Activated CD8-positive, alpha-beta memory T cell treated with anti-CD3 and anti-CD28 coated beads for 24 hours (primary cell): Measurements from ENCODE around the gene DLGAP1.
"Not testable (repeated sequence)": the region's sequence is repeated elsewhere in the genome, so short reads cannot be mapped to it uniquely, and the experiment has no call there.

ENCODE experiments used
- DNase-seq: peaks from one replicate; pipeline ENCODE4 v3.0.0-alpha.2; 2020

DLGAP1 gene

DNA sequence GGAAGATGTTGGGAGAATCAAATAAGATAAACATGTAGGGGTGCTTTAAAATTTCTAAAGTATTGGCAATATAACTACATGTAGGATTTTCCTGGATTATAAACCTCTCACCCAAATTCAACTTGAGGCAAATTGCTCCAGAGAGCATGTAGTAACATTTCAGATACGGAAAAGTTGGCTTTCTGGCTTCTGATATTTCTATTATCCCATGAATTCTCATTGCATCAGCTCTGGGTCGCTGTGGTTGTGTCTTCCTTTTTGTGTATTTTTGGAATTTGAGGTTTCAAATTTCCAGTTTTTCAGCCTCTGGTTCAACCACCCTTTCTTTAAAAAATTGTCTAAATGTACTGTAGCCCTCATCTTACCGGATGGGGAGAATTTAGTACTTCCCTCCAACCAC is 972.8 kb downstream of the DLGAP1 start:
- DNase-seq, result no peak

DNA sequence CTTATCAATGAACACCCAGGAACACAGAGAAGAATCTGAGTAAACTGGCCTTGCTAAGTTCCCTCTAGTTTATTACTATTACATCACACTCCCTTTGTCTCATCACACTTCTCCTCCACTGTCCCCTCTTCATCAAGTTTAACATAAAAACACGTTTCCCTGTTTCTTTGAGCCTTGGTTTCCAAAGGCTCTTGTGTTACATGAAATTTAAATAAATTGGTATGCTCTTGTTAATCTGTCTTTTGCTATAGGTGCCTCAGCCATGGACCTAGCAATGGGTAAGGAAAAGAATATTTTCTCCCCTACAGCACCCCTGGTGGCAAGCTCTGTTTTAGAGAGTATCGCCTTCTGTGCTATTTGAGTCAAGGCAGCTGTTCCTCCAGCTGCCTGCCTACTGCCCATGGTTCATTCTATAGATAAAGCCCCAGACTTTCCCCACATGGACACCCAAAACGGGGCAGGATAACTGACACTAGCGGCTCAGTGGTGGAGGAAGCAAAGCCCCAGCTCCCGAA is 973.4 kb downstream of the DLGAP1 start:
- peak; percentile 55 for DNase-seq

DNA sequence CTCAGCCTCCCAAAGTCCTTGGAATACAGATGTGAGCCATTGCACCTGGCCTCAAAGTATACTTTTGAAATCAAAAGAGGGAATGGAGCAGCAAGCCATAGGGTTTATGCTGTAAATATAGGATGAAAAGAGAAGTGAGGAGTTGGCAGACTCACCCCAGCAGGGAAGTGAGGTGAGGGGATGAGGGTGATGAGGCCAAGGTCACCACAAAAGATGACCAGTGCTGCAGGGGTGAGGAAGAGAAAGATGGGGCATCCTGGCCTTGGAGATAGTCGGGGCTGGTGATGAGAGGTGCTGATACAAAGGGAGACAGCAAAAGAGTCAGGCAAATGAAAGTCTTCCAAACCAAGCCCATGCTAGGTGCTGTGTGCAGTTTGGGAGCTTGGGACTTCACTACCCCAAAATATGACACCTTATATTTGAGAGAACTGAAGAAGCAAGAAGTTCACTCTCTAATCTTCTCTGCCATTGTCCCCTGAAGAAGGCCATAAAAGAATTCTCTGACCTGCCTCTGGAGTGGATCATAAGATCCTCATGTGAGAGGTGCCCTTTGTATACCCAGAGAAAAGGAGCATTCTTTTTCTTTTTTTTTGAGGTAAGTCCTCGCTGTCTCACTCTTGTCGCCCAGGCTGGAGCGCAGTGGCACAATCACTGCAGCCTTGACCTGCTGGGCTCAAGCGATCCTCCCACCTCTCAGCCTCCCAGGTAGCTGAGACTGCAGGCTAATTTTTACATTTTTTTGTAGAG is 974.1 kb downstream of the DLGAP1 start:
- DNase-seq, result peak; percentile 35

DNA sequence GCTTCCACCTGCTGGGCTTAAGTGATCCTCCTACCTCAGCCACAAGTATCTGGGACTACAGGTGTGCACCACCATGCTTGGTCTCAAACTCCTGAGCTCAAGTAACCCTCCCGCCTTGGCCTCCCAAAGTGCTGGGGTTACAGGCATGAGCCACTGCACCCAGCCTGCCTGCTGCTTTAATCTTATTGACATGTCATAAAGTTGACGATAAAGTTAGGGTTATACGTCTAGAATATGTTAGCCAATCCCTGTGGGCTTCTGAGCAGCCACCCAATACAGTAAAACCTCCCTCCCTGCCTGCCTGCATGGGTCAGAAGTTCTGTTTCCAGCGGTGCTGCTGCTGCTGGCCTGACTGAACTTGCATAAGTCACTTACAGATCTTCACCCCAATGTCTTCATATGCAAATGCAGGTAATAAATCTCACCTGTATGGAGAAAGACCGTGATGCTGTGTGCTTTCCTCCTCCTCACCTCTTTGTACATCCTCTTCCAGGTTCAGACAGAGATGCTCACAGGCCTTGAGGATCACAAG is 975.1 kb downstream of the DLGAP1 start:
- peak; percentile 40 for DNase-seq

DNA sequence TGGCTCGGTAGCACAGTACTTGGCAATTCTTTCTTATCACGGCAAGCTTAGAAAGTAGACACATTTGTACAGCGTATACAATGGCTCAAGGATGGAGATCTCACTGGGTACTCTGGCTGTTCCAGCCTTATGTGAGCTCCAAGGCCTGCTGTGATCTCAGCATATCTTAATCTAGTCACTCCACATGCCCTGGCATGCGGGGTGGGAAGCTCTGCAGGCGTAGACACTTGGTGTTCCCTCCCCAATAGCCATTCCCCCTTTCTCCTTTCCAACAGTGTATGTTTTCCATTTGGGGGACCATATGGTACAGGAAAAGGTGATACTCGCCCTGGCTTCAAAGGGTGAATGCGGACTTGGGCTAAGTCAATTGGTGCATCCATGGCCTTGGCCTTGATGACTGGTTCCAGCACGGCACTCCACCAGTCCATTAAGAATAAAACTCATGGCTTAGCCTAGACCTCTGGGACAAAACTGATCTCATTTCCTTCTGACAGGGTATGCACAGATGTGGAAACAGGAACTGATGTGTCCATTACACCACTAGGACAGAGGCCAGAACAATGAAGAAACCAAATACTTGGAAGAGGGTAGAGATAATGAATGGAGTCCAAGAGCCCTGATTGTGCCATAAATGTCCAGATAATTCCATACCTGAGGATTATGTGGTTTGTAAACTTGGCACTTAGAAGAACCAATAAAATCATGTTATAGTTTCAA is 976.7 kb downstream of the DLGAP1 start:
- peak; percentile 32 for DNase-seq

DNA sequence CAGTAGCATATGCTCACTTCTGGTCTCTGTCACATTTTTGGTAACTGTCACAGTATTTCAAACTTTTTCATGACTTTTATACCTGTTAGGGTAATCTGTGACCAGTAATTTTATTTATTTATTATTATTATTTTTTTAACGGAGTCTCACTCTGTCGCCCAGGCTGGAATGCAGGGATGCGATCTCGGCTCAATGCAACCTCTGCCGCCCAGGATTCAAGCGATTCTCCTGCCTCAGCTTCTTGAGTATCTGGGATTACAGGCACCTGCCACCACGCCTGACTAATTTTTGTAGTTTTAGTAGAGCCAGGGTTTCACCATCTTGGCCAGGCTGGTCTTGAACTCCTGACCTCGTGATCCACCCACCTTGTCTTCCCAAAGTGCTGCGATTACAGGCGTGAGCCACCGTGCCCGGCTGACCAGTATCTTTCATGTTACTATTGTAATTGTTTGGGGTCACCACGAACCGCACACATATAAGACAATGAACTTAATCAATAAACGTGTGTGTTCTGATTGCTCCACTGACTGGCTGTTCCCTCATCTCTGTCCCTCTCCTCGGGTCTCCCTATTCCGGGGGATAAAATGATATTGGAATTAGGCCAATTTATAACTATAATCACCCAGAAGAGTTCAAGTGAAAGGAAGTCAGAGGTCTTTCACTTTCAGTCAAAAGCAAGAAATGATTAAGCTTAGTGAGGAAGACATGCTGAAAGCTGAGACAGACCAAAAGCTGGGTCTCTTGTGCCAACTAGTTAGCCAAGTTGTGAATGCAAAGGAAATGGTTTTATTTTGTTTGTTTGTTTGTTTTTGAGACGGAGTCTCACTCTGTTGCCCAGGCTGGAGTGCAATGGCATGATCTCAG is 982.2 kb downstream of the DLGAP1 start:
- DNase-seq, result peak; percentile 48

DNA sequence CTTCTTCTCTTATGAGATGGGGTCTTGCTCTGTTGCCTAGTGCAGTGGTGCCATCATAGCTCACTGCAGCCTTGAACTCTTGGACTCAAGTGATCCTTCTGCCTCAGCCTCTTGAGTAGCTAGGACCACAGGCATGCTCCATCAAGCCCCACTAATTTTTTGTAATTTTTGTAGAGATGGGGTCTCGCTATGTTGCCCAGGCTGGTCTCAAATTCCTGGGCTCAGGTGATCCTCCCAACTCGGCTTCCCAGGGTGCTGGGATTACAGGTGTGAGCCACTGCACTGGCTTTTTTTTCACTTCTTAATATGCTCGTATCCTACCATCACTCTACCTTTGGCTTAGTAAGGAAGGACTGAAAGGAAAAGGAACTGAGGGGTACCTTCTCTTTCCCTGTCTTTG is 983.0 kb downstream of the DLGAP1 start:
- DNase-seq, result not testable (repeated sequence)

DNA sequence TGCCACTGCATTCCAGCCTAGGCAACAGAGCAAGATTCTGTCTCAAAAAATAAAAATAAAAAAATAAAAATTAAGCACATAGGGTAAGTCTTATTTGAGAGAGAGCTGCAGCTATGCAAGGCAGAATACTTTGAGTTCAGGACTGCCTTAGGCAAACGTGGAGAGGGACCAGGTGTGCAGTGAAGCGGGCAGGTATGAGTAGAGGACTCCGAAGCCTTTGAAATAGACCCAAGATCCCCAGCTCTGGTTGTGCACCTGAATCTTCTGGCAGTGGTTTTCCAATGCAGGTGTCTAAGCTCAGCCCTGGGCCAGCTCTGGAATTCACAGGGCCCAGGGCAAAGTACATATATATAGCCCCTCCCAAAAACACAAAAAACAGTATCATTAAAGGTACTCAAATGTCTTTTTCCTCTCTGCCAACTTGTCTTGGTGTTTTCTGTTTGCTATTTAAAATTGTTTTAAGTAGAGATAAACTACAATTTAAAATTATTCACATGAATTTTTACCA is 983.9 kb downstream of the DLGAP1 start:
- no peak for DNase-seq

DNA sequence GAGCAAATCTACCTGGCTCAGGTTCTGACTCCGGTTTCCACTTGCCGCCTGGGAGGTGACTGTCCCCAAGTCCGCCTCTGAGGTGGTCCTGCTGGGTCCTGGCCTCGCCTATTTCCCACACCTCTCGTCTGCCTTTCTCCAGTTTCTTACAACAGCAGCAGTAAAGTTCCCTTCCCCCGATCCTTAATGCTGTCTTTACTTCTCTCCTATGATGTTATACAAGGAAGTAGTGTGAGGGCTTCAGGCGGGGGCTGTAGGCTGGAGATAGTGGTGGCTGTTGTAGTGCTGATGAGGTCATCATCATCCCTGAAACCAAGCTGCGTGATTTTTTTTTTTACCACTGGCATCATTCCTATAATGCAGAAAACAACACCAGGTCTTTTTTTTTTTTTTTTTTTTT is 986.3 kb downstream of the DLGAP1 start:
- peak; percentile 24 for DNase-seq

DNA sequence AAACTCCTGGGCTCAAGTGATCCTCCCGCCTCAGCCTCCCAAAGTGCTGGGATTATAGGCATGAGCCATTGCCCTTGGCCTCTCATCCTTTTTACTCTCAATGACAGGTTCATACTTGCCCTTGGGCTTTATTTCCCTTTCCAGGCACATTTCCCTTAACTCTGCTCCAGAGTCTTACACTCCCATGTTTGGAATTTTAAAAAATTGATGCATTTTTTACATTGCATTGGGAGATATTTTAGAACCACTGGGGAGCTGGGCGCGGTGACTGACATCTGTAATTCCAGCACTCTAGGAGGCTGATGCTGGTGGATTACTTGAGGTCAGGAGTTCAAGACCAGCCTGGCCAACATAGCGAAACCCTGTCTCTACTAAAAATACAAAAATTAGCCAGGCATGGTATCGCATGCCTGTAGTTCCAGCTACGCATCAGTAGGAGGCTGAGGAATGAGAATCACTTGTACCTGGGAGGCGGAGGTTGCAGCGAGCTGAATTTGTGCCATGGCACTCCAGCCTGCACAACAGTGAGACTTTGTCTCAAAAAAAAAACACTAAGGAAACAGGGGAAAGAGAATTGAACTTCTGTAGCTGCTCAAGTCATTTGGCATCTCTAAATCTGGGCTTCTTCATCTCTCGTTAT is 986.9 kb downstream of the DLGAP1 start:
- no peak for DNase-seq

DNA sequence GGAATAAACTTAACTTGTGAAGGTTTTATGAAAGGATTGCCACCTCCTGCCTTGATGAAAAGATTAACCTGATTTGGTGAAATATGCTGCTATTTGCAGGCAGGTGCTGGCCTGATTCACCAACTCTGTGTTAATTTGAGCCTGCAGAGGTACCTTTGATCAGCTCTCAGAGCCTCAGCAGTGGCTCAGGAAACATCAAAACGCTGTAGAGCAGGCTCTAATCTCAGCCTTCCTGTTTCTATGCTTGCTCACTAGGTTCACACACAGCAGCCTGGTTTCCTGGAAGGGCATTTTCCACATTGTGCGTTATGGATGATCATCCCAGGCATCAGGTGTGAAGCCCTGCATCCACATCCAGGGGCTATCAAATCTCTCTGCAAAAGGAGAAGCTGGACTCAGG is 988.2 kb downstream of the DLGAP1 start:
- no peak for DNase-seq

DNA sequence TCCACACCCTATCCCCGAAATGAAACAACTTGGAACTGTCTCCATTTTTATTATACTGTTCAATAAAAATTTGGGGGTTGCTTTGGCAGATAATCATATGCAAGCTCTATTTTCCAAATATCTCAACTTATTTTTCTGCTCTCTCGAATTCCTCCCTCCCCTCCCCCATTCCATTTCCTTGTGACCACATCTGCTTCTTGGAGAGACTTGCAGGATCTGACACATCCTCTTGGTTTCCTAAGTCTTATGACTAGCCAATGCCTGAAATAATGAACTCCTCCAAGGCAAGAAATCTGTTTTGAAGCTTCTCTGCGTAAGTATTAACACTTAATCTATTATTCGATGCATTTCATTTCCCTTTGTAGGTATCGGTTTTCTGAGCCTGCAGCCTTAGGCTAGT is 989.1 kb downstream of the DLGAP1 start:
- no peak for DNase-seq

DNA sequence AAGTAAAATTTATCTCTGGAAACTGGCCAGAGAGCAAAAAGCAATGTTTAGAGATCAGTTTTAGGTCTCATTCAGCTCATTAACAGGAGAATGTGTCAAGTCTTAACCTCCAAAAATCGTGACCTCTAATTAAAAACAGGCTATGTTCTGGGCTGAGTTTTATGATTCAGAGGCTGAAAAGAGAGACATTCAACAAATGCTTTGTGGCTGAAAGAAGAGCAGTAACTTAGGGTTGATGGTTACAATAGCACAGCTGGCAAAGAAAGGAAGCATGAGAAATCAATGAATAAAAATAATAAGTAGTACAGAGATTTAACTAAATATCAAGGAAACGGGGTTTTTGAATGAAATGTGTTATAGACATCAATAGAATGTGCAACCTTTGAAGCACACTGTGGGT is 992.1 kb downstream of the DLGAP1 start:
- no peak for DNase-seq

DNA sequence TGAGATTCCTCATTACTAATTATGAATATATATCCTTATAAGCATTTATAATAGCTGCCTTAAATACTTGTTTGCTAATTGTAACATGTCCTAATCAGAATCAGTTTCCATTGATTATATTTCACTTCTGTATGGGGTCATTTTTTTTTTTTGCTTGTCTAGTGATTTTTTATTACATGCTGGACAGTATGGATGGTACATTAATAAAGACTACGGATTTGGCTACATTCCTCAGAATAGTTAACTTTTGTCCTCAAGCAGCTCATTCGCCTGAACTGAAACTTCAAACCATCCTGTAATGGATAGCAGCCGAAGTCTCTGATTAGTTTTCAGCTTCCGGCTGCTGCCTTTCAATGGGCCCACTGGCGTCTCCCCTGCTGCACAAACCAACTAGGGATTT is 993.4 kb downstream of the DLGAP1 start:
- no peak for DNase-seq

DNA sequence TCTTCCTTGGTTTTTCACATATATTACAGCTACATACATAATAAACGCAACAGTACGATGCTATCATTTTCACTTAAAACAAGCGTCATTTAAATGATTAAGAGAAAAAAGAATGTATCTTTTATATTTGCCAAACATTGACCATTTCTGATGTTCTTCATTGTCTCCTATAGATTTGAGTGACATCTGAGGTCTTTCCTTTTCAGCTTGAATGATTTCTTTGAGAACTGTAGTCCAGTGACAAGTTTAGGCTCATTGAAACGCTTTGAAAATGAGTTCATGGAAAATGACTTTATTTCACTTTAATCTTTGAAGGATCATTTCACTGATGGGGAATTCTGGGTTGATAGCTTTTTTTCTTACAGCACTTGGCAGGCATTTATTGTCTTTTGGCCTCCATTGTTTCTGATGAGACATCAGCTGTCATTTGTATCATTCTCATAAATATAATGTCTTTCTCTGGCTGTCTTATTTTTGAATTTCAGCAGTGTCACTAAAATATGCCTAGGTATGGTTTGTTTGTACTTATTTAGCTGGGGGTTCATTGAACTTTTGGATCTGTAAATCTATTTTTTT is 994.2 kb downstream of the DLGAP1 start:
- no peak for DNase-seq

DNA sequence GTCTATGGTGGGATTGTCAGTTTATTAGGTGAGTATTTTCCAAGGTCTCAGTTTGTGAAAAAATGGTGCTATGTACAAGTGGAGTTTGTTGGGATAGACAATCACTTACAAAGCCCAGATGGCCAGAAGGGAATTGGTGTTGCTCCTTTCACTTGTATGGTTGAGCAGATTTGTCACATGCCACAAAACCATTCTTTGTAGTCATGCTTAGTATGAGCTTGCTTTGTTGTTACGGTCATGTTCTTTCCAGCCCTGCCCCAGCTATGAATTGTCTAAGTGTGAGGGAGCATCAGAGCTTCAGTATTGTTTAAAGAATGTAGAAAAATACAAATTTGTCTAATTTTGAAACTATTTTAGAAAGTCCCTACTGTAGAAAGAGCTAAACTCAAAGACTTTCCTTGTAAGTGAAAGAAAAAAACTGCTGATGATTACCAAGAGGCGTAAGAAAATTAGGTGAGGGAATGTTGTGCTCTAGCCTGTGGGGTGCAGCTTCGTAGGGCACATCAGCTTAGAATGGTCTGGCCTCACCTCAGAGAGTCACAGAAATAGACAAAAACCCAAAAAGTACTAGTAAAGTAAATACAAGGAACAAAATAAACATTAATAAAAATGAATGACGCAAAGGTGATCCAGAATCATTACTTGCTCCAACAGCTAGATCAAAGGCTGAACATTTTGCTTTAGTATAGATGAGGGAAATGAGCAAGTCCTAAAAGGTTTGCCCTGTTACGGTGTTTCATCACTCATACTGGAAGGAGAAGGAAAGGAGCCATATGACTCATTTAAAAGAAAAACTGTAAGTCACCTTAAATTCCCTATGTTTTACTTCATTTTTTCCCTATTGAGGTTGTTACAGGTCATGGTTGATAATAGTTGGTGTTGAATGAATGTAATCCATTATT is 995.9 kb downstream of the DLGAP1 start:
- DNase-seq, result no peak

DNA sequence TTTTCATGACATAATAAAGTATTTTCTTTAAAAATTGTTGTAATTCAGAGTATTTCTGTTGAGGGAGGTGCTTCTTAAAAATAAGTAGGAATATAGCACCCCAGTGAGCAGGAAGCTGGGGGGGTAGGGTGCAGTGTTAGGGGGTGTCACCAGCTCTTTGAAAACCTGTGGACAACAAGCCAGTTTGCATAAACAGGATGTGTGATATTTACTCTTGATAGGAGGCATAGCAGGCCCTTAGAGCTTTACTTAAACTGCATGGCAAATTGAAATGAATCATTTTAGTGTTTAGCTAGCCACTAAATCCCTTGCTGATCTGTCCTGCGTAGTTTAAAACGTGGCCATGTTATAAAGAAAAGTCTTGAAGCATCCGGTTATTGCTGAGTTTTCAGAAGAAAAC is 996.7 kb downstream of the DLGAP1 start:
- DNase-seq, result no peak

DNA sequence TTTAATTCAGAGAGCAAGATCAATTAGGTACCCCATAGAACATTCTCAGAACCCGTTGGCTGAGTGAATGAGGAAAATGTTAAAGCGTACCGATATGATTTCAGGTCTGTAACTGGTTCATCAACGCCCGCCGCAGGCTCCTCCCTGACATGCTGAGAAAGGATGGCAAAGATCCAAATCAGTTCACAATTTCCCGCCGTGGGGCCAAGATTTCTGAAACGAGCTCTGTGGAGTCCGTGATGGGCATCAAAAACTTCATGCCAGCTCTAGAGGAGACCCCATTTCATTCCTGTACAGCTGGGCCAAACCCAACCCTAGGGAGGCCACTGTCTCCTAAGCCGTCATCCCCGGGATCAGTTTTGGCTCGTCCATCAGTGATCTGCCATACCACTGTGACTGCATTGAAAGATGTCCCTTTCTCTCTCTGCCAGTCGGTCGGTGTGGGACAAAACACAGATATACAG is 997.8 kb downstream of the DLGAP1 start:
- no peak for DNase-seq

DNA sequence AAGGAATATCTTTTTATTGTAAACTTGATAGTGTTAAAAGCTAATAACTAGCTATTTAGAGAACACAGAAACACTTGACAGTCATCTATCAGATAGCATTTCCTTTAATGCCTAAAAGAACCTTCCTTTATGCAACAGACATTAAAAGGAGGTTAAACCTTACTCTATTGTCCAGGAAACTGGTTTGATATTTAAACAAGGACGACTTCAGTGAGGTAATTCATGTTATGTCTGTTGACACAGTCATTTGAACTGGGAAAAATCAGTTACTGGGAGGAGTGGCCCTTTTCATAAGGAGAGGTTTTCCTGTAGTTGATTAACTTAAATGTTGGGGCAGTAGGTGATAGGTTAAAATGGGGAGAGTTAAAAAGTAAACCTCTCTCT is 998.4 kb downstream of the DLGAP1 start:
- no peak for DNase-seq

DNA sequence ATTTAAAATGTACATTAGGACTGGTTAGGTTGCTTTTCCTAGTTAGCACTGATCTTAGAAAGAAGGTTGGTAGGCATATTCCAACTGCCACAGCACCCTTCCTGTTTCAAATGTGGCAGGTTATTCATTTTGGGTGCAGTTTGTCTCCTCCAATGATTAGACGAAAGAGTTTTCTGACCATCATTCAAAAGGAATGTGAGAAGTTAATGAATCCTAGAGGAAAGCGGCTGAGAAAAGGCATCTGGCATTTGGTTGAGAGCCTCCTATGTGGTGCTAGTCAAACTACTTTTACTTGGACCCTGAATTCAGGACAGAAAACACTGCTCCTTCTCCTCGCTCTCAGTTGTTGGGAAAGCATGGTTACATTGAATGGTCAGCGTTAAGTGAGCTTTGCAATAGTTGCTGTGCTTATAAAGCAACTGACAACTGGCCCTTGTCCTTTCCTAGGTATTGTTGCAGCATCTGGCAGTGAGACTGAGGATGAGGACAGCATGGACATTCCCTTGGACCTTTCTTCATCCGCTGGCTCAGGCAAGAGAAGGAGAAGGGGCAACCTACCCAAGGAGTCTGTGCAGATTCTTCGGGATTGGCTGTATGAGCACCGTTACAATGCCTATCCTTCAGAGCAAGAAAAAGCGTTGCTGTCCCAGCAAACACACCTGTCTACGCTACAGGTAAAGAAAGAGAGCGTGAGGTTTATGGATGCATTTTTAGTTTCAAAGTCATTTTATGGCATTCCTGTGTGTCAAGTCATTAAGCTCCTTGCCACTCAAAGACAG is 999.0 kb downstream of the DLGAP1 start:
- no peak for DNase-seq
